DMS53 treated with DMSO at 0.1 percent for 48 hours (cell line): ENCODE data around the gene ITIH1.

Experiments
- DNase-seq: peaks from one replicate; lab custom pipeline; 2025; ENCODE audit not compliant: unreplicated experiment; lab: John Stamatoyannopoulos, UW

The ITIH1 gene

DNA sequence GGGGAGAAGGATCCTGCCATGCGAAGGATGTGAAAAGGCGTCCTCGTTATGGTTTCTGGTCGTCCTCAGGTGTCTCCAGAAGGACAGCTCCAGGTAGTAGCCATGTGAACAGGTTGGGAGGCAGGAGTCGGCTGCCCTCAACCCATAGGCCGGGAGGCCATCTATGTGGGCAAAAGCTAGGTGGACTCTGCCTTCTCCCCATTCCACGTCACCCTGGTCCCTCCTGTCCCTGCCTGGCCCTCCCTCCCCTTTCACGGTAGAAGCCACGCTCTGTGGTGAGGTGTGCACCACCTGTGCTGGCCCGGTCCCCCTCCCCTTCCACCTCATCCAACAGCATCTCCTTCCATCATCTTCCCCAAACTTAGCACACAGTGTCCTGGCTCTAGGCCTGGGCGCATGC, 33.5 kb downstream of the ITIH1 start:
- no peak for DNase-seq

DNA sequence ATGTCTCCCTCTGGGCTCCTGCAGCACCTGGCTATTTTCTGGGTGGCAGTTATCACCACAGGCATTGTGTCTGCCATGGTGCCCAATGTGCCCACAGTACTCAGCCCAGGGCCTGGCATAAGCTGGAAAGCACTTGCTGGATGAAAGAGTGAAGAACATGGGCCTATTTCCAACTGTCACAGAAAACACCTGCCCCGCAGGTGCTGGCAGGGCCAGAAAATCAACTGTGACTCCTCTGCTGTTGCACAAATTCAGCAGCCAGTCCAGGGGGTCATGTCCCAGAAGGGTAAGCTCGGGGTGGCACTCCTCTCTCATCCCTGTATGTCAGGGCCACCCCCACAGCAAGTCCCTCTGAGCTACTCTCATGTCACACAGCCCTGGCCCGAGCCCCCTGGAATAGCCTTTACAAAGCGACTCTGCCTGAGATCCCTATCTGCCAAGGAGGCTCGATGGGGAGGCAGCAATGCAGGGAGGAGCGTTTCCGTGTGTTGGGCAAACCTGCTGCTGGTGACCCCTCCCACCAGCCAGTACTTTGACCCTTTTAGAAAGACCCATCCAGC, 34.1 kb downstream of the ITIH1 start:
- no peak for DNase-seq

DNA sequence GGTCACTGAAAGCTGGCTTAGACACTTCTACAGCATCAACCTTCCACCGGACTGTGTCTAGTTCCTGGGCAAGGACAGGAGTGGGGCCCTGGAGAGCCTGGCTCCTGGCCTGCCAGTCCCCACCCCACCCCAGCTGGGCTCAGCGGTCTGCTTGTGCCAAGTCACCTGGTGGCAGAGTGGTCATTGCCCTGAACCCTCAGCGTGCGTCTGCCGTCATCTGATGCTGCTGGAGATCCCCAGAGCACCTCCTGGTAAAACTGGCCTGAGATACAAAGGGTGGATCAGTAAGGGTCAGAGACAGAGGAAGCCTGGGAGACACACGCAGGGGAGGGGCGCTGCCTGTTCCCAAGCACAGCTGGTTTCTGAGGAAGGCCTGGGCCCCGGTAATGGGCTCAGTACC, 36.4 kb downstream of the ITIH1 start:
- no peak for DNase-seq

DNA sequence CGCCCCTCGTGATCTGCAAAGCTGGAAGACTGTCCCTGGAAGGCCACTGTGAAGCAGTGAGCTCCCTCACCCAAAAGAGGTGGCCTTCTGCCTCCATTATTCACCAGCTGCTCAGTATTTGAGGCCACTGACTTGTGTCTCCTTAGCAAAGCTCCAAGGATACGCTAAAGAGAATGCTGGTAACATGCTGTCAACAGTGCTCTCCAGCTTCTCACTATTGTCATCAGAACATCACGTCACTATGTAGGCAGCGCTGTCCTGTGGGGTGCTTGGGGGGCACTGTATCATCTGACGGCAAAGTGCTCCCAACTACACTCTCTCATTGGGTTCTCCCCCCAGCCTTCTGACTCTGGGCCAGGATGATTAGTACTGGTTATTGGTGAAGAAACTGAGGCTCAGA, 38.8 kb downstream of the ITIH1 start:
- DNase-seq = no peak

DNA sequence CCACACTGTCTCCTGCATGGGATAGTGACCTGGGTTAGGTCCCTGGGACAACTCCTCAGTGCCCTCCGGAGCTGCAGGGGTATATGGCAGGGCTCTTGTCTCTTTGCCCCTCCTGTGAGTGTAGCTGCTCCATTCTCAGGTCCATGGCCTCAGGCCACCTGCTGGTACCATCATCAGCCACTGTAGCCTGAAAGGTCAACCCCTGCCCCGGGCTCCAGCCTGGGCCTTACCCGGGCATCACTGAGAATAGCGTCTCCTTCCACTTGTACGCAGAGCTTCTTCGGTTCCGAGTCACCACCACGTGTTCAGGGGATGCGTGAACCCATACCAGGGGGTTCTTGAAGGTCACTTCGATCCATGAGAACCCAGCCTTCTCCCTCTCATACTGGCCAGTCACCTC, 39.3 kb downstream of the ITIH1 start:
- no peak for DNase-seq

DNA sequence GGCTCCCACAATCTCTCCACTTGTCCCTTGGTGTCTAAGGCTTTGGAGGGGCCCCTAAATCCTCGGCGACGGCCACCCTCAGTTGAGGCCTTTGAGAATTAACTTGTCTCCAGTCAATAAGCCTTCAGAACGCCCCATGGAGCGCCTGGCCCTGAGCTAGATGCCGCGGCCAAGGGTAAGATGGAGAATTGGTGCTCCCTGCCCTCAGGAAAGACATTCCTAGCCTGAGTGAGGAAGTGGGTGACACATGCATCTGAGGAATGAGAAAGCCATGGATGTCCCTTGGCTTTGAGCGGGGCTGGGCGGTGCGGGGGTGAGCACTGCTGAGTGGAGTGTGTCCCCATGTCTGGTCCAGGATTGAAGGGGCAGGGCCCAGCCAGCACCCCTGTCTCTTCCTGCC, 39.8 kb downstream of the ITIH1 start:
- DNase-seq = no peak

DNA sequence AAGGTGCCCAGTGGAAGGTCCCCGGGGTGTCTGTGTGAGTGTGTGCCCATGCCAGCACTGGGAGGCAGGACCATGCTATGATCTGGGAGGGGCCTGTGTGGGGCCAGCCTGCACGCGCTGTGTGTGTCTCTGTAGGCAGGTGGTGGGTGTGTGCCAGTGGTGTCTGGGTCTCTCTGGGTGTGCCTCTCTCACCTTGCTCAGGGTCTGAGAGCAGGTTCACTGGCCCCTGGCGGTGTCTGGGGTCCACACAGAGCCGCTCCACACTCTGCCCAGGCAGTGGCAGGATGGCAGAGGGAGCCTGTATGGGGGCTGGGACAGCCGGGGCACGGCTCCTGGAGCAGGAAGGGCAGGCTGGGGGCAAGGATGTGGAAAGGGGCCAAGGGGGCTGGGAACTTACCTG, 40.5 kb downstream of the ITIH1 start:
- no peak for DNase-seq

DNA sequence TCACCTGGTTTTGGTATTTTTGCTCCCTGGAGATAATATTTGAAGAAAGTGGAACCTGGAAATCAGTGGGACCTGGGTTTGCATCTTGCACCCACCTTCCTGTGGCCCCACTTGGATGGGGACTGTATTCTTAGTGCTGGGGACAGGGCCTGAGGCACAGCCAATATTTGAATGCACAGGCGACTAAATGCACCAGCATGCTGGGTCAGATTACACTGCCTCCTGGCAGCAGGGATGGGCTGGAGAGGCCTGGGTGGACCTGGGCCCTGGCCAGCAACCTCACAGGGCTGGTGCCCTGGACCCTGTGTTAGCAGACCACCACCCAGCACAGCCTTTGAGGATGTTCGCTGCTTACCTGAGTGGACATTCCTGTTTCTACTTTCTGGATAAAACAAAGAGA, 42.5 kb downstream of the ITIH1 start:
- no peak for DNase-seq

DNA sequence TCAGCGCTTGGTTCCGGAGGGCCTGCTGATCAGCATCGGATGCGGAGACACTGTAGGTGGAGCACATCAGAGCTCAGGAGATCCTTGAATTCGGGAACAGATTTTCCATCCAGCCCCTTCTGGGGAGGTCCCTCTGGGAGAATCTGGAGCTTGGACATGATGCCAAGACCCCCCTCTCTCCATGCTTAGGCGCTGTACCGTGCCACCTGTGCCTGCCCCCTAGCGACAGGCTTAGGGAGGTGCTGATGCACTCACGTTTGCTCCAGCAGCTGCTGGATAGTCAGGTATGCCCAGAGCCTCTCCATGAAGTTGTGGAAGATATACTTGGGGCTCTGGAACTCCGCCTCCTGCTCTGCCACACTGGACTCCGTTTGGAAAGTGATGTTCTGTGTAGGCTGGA, 43.3 kb downstream of the ITIH1 start:
- no peak for DNase-seq

DNA sequence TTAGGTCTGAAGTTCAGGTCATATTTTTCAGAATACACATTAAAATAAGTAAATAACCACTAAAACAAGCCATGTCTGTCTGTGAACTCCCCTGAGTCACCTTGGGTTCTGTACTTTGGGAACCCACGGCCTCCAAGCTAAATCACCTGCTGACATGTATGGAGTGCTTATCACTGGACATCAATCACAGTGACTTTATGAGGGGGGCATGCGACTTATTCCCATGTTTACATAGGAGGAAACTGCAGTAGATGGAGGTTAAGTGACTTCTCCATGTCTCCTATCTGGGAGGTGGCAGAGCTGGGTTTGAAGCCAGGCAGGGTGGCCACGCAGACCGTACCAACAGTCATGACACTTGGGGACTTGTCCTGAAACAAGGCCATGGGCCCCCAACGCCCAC, 45.0 kb downstream of the ITIH1 start:
- DNase-seq = no peak

DNA sequence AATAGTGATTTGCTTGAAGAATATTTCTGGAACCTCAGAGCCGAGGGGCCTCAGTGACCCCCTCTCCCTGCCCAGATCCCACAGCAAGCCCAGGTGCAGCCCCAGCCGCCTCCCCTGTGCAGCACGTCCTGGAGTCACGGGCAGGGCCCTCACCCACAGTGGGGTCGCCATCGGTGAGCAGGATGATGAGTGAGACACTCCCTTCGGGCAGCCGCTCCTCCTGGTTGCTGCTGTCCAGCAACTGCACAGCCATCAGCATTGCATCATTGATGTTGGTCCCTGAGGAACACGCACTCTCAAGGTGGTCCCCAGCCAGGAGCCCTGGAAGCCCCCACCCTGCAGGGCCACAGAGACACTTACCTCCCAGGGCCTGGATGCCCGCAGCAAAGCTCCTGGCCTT, 46.6 kb downstream of the ITIH1 start:
- DNase-seq = no peak

DNA sequence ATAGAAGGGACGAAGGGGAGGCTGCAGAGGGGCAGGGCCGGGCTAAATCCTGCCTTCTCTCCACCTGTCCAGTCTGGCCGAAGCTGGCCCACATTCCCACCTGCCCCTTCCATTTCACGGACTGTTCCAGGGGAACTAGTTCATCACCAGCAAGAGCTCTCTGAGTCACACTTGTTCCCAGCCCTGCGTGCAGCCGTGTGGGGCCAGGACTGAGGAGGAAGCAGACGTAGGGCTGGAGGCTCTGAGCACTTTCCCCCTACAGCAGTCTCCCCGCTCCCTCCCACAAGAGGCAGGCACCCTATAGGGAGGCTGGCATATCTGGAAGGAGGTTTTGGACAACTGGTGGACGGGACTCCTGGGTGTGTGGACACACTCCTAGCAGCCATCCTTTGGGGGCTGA, 50.0 kb downstream of the ITIH1 start:
- no peak for DNase-seq

DNA sequence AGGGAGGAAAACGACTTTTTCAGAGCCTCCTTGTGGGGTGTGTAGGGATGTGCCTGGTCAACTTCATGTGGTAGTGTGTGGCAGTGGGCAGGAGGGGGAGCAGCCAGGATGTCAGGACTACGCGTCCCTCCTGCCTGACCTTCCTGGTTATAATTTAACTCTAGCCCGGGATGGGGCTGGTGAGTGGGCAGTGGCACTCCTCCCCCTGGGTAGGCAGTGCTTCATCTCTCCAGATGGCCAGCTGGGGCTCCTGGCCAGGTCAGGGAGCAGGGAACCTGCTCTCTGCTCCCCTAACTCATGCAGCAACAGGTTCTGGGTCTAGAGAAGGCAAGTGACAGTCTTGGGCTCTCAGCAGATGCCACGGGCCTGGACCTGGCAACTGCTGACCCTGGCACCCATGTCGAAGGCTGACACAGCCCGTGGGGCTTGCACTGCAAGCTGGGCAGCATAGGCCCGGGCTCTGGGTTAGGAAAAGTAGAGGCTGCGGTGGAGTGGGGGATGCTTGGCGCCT, 50.5 kb downstream of the ITIH1 start:
- no peak for DNase-seq

DNA sequence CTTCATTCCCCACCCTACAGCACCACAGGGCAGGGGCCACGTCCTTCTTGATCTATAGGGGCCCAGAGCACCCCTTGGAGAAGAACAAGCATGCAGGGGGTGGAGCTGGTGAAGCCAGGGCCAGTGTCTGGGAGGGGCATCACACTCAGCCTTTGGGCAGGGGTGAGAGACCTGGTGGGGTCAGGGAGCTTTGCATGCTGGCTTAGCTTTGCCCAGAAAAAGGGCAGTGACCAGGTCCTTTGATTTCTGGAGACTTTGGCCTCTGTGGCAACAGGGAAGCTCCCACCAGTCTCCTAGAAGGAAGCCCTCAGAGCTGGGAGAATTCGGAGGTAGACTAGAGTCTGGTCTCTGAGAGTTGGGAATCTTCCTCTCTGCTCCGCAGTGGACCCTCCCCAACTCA, 52.1 kb downstream of the ITIH1 start:
- DNase-seq = no peak

DNA sequence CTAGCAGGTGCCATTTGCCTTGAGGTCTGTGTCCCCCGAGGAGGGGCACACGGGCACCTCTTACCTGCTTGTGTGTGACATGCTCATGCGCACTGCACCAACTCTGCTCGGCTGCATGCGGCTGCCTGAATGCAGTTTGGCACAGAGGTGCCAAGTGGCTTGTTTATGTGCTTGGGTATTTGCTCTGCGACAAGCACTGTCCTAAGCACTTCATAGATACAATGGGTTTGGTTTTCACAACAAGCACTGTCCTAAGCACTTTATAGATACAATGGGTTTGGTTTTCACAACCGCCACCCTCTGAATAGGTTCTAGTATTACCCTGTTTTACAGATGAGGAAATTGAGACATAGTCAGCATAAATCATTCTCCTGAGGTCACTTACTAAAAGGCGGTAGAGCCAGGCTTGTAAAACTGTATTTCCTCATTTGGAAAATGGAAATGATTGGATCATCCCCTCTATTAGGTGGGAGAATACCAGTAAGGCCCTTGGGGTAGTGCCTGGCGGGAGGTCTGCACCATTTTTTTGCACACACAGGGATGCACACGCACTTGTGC, 52.6 kb downstream of the ITIH1 start:
- no peak for DNase-seq

DNA sequence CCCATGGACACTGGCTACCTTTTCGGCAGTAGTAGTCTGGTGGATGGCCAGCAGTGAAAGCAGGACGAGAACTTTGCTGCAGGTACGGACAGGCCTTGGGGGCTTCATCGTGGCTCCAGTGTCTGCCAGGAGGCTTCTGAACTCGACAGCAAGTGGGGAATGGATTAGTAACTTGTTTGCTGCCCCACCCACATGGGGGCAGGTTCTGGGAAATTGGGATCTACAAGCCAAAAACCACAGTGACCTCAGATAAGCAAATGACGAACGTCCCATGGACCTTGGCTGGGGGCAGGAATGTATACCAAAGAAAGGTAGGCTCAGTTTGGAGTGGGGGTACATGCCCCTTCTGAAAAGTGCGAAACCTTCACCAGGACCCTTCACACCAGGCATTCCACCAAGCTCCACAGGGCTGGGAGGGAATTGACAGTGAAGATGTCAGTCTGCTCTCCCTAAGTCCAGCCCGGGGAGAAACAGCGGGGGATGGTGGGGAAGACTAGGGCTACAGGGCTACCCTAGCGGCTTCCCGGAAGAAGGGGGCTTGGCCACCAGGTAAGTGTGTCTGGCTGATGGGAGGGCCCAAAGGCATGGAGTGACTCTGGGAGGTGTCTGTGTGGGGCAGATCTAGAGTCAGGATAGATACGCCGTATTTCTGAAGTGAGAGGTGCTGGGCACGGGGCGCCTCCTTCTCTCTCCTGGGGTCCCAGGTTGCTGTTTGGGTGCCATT, 53.3 kb downstream of the ITIH1 start, which contains the start of gene ITIH4:
TSS of gene ITIH4 (minus strand) at position 138 of the 724 bp plus-strand sequence. CDS start at position 108, 30 bp downstream.
- no peak for DNase-seq

DNA sequence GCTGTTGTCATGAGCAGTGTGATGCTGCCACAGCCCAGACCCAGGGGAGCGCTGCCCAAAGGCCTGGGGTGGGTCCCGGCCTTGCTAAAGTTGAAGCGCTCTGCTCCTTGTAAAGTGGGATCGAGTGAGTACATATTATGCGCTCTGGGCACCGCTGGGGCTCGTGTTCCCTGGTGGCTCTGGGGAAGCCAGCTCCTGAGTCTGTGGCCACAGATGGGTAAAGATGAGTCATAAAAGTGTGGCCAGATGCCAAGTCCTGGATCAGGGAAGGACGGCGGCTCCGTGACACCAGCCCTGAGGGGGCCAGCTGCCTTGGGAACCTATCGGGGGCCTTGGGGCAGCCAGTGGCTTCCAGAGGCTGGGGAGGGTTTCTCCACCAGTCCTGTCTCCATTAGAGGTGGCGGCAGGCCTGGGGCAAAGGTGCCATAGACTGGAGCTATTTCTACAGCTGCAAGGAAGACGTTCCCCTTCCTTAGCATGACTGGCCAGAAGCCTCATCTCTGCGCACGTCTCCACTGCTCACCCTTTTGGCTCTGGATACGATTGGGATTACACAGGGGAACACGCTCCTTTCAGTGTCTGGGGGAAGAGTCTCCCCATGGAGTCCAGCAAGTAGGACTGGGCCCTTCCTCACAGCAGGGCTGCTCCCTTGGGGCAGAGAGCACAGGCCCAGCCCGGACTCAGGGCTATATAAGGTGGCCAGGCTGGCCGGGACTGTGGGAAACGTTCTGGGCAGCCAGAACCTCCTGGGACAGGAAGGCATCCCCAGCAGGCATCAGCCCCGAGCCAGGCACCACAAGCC, 54.3 kb downstream of the ITIH1 start:
- peak; percentile 13 for DNase-seq

DNA sequence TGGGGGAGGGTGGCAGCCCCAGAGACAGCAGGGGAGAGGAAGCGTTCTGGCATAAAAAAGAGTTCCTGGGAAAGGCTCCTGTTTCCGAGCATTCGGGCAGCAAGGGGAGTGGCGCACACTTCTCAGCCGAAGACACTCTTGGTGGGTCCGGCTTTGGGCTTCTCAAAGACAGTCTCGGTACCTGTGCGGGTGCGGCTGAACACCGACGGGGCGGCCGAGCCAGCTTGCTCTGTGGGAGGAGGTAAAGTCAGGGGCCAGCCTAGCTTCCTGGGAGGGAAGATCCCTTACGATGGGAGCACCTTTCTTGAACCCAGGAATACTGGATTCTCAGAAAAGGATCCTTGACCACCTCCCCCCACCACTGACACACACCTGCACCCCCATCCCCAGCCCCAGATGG, 55.8 kb downstream of the ITIH1 start:
- no peak for DNase-seq

DNA sequence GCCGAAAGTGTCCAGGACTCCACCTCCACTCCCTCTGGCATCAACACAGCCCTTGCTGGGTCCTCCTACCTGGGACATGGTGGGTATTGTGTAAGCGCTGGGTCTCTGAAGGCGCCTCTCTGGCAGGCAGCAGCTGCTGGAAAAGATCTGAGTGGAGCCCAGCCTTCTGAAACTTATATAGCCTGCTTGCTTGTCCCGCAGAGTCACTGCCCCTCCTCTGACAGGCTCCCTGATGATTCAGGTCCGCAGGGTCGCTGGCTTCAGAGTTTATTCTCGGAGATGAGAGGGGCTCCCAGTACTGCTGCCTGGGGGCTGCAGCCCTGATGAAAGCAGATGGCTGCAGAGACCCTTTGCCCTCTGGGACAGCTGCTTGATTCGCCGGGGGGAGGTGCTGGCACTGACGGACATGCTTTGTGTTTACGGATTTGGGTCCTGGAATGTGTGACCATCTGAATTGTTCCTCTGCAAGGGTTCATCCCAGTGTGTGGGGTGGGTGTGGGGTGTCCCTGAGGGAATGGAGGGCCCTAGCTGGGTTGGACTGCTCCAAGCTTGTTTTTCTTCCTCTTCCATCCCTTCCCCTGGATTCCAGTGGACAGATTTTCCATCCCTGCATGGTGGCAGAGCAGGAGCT, 57.6 kb downstream of the ITIH1 start, which contains the start of gene MUSTN1:
TSS of gene MUSTN1 (minus strand) at position 149 of the 631 bp plus-strand sequence. CDS start at position 78, 71 bp downstream.
- DNase-seq = no peak

DNA sequence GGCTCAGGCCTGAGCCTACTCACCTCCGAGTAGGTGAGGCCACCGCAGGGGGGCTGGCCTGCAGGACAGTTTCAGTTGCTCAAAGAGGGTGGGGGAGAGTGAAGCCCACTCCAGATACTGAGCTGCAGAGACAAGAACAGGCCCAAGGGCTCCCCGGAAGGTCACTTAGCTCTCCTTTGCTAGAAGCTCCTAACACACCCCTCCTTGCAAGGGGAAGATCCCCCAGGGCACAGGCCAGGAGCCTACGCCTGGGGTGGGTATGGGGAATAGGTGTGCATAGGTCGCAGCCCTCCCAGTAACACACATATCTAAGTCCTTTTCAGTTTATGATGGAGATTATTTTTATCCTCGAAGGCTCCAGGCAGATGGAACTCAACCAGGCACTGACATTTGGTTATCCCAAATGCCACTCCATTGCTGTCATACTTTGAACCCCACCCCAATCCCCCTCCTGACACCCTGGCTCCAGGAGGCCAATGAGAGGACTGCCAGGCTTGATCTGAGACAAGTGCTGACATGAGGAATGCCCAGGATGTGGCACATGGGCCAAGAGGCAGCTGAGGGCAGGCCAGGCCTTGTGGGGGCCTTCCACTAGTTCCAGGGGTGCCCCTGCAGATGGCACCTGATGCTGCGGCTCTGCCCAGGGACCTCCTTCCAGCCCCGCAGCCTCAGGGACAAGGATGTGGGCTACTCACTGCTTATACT, 58.5 kb downstream of the ITIH1 start:
- no peak for DNase-seq

DNA sequence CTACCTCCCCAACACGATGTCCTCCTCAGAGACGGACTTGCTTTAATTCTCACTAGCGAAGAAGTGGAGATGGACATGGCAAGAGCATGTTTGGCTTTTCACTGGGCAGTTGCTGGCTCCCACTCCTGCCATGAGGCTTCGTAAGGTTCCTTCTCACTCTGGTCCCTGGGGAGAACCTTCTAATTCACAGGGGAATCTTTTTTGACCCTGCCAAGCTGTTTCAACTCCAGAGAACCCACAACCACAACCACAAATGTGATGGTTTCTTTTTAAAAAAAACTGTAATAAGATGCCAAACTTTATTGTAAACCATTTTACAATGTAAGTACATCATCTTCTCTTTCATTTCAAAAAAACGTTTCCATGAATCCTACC, 59.1 kb downstream of the ITIH1 start:
- no peak for DNase-seq
